ENCODE measurements around the gene ACTR1A. TPM values are rescaled to one million over a fixed set of nuclear protein-coding genes. Genes with fewer than 3 reads are reported as not detected.

The ACTR1A gene
- total RNA-seq, 1 experiment from 2014 or later, result 128 TPM

- ChIA-PET POLR2A (ENCODE audit: low non-redundant PET) (no interaction called here), CTCF (no interaction called here)
- Histone ChIP-seq H3K36me3 (ENCODE audit: insufficient read depth, low read length, poor library complexity, severe bottlenecking) (peaks cover 15% of the 10 kb centered on the region), H3K27ac (ENCODE audit: low read depth, low read length, poor library complexity, severe bottlenecking) (no peak overlapping the region), H3K27me3 (replicated peaks; ENCODE audit: insufficient read depth, low read depth, low read length, poor library complexity) (no peaks in the 10 kb centered on the region), H3K9me3 (ENCODE audit: low read depth, low read length, poor library complexity, severe bottlenecking) (no peaks in the 10 kb centered on the region), H3K4me3 (ENCODE audit: low read depth, low read length, poor library complexity, severe bottlenecking) (no peak overlapping the region), H3K4me1 (ENCODE audit: insufficient read depth, low read length, poor library complexity, severe bottlenecking) (no peaks in the 10 kb centered on the region)
- no TSS peak for BruUV-seq (replicated peaks)
- DNase-seq (ENCODE audit: low spot score), result no peak
- TF ChIP-seq EZH2 (IDR thresholded peaks at IDR 0.05; ENCODE audit: borderline replicate concordance, low read depth, low read length, poor library complexity, severe bottlenecking), result no peak
- TF ChIP-seq CTCF (conservative IDR thresholded peaks at IDR 0.05; ENCODE audit: low read depth, low read length), result no peak
- intact Hi-C loops (cut with micrococcal nuclease; ENCODE audit: unreplicated experiment), result no loop called here
Measured at GRCh38 chr10:102492344-102492939, 10.1 kb downstream of the ACTR1A start.

GRCh38 chr10:102491136-102491535, 11.4 kb downstream of the ACTR1A start:
- Histone ChIP-seq H3K27ac (ENCODE audit: low read depth, low read length, poor library complexity, severe bottlenecking) (no peak overlapping the region), H3K27me3 (replicated peaks; ENCODE audit: insufficient read depth, low read depth, low read length, poor library complexity) (no peaks in the 10 kb centered on the region), H3K4me3 (ENCODE audit: low read depth, low read length, poor library complexity, severe bottlenecking) (no peak overlapping the region), H3K4me1 (ENCODE audit: insufficient read depth, low read length, poor library complexity, severe bottlenecking) (no peaks in the 10 kb centered on the region), H3K9me3 (ENCODE audit: low read depth, low read length, poor library complexity, severe bottlenecking) (no peaks in the 10 kb centered on the region), H3K36me3 (ENCODE audit: insufficient read depth, low read length, poor library complexity, severe bottlenecking) (peaks cover 26% of the 10 kb centered on the region)
- intact Hi-C loops (cut with micrococcal nuclease; ENCODE audit: unreplicated experiment), result no loop called here
- no peak for DNase-seq (ENCODE audit: low spot score)
- TF ChIP-seq CTCF (conservative IDR thresholded peaks at IDR 0.05; ENCODE audit: low read depth, low read length), result no peak
- no peak for TF ChIP-seq EZH2 (IDR thresholded peaks at IDR 0.05; ENCODE audit: borderline replicate concordance, low read depth, low read length, poor library complexity, severe bottlenecking)
- ChIA-PET POLR2A (ENCODE audit: low non-redundant PET) (no interaction called here), CTCF (no interaction called here)
- no TSS peak for BruUV-seq (replicated peaks)

GRCh38 chr10:102485093-102485784, 17.3 kb downstream of the ACTR1A start:
- DNase-seq (ENCODE audit: low spot score), result no peak
- BruUV-seq (replicated peaks), result no TSS peak
- H3K4me1 ChIP-seq (ENCODE audit: insufficient read depth, low read length, poor library complexity, severe bottlenecking), result no peaks in the 10 kb centered on the region
- TF ChIP-seq CTCF (conservative IDR thresholded peaks at IDR 0.05; ENCODE audit: low read depth, low read length) (no peak), EZH2 (IDR thresholded peaks at IDR 0.05; ENCODE audit: borderline replicate concordance, low read depth, low read length, poor library complexity, severe bottlenecking) (no peak)
- H3K4me3 ChIP-seq (ENCODE audit: low read depth, low read length, poor library complexity, severe bottlenecking), result no peak overlapping the region
- H3K9me3 ChIP-seq (ENCODE audit: low read depth, low read length, poor library complexity, severe bottlenecking), result no peaks in the 10 kb centered on the region
- CTCF ChIA-PET, result no interaction called here
- intact Hi-C loops (cut with micrococcal nuclease; ENCODE audit: unreplicated experiment), result no loop called here
- H3K27me3 ChIP-seq (replicated peaks; ENCODE audit: insufficient read depth, low read depth, low read length, poor library complexity), result no peaks in the 10 kb centered on the region
- POLR2A ChIA-PET (ENCODE audit: low non-redundant PET), result no interaction called here
- no peak overlapping the region for H3K27ac ChIP-seq (ENCODE audit: low read depth, low read length, poor library complexity, severe bottlenecking)
- peaks cover 74% of the 10 kb centered on the region for H3K36me3 ChIP-seq (ENCODE audit: insufficient read depth, low read length, poor library complexity, severe bottlenecking)
